Lower lobe of right lung (tissue), 2 donors: ENCODE data around the gene QPCTL. TPM values are rescaled to one million over a fixed set of nuclear protein-coding genes. Genes with fewer than 3 reads are reported as not detected.

ENCODE experiments used
- ATAC-seq, 2 donors: fragments of 200-7000 bp; cut with Tn5 transposase; one replicate each; pipeline ENCODE4 v1.9.1; 2020 to 2022; ENCODE audit warnings: mild to moderate bottlenecking in 2 of 2, moderate library complexity in 2 of 2
- DNase-seq: peaks from one replicate; pipeline ENCODE4 v3.0.0-alpha.2; 2020
- H3K27ac ChIP-seq: fragments of 200-600 bp; one replicate; pipeline ENCODE4 v1.8.0; 2022
- H3K27me3 ChIP-seq: fragments of 200-600 bp; one replicate; pipeline ENCODE4 v1.8.0; 2022; ENCODE audit warnings: low read depth
- H3K36me3 ChIP-seq: fragments of 200-600 bp; one replicate; pipeline ENCODE4 v1.8.0; 2022; ENCODE audit warnings: mild to moderate bottlenecking
- H3K4me1 ChIP-seq: fragments of 200-600 bp; one replicate; pipeline ENCODE4 v1.8.0; 2022
- H3K4me3 ChIP-seq: fragments of 200-600 bp; one replicate; pipeline ENCODE4 v1.8.0; 2022; ENCODE audit warnings: mild to moderate bottlenecking
- H3K9me3 ChIP-seq: fragments of 200-600 bp; one replicate; pipeline ENCODE4 v1.8.0; 2022
- intact Hi-C: fragments of 100-400 bp; cut with DNase I; formaldehyde crosslinking; loops from one replicate; pipeline ENCODE4 v1.11.0; 2022
- total RNA-seq: library from RNA; stranded (reverse); fragmentation: NEBNext Ultra II Directional; extraction: Animal tissue kit (Norgen Biotek cat#: 25700); gene quantifications from one replicate; pipeline ENCODE4 v1.2.1, GENCODE V29; 2021
- TF ChIP-seq, protein P1 (sequence below): fragments of 200-600 bp; IDR thresholded peaks from one replicate; pipeline ENCODE4 v1.8.0; 2022; ENCODE audit warnings: antibody characterized with exemption, mild to moderate bottlenecking
- donor health status: DM: no; HTN: yes; CAD: no; lungs with severe emphysema.

Gene QPCTL
- total RNA-seq, 1 donor from 2014 or later = 5.0 TPM

DNA sequence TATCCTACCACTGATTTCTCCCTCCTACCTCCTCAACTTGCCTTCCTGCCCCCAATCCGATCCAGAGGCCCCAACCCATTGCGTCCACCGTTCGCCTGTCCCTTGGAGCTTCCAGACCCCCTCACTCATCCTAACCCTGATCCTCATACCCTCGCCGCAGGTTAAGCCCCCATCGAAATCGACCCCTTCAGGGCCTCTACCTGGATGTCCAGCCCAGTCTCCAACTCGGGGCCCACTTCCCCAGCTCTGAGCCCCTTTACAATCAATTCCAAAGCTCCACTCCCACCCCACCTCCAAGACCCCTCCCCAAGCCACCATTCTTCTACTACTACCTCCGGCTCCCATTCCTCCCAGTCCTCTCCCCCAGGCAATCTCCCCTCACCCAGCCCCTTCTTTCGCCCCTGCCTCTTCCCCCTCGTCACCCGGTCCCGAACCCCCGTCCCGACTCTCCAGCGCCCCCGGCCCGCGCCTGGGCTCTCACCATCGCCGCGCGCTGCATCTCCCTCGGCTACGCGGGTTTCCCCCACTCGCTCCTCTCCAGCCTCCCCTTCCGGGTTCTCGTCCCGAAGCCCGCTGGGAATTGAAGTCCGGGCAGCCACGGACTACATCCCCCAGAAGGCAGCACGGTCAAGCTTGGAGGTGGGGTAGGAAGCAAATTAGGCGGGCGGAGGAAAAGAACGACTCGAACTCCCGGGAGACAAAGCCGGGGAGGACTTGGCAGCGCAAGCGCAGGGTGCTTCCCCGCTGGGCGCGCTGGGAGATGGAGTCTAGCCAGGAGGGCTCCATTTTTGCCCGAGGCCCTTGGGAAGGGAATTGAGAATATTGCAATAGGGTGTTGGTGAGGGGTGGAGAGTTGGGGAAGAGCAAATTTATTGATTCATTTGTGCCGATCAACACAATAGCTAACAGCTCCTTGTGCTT, 38.2 kb downstream of the QPCTL start, which contains the start of gene FBXO46:
Gene FBXO46 (minus strand): TSS at position 529 of the 921 bp plus-strand sequence. CDS start 17,401 bp downstream, outside the sequence.
- peak within 1 kb of the TSS; percentile 70 for H3K27ac ChIP-seq
- intact Hi-C loops = no loop called here

DNA sequence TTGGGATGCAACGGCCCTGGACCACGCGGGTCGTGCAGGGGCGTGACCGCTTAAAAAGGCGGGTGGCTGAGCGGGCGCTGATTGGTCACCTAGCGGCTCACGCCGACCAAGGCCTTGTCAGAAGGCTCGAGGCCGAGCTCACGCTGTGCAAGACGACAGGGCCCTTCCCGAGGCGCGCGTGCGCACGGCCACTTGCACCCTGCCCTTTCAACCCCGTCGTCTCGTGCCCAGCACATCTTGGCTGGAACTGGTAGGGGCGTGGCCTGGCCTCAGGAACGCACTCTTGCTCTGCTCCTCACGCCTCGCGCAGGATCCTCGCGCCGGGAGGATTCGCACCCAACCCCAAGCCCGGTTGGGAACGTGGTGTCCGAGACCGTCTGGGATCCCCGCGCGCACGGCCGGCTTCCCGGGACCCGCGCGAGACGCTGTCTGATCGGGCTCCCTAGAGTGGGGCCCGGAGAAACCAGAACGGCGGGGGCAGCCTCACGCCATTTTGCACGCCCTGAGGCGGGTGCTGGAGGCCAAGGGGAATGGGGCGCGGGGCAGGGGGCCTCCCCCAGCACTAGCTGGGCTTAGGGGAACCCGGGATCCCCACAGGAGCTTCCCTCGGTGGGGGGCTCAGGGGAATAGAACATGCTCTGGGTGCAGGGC, 40.8 kb downstream of the QPCTL start, which contains the start of gene MEIOSIN:
Gene MEIOSIN (plus strand): TSS at position 280 of the 651 bp plus-strand sequence. CDS start 1,938 bp downstream, outside the sequence.
- ATAC-seq (no peak), DNase-seq (peak; percentile 50)
- intact Hi-C loops = no loop called here
- peaks cover 18% of the 10 kb centered on the region for H3K4me1 ChIP-seq
- H3K27ac ChIP-seq = no peak within 1 kb of the TSS
- TF ChIP-seq, protein P1, sequence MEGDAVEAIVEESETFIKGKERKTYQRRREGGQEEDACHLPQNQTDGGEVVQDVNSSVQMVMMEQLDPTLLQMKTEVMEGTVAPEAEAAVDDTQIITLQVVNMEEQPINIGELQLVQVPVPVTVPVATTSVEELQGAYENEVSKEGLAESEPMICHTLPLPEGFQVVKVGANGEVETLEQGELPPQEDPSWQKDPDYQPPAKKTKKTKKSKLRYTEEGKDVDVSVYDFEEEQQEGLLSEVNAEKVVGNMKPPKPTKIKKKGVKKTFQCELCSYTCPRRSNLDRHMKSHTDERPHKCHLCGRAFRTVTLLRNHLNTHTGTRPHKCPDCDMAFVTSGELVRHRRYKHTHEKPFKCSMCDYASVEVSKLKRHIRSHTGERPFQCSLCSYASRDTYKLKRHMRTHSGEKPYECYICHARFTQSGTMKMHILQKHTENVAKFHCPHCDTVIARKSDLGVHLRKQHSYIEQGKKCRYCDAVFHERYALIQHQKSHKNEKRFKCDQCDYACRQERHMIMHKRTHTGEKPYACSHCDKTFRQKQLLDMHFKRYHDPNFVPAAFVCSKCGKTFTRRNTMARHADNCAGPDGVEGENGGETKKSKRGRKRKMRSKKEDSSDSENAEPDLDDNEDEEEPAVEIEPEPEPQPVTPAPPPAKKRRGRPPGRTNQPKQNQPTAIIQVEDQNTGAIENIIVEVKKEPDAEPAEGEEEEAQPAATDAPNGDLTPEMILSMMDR = no peak
- no peaks in the 10 kb centered on the region for H3K9me3 ChIP-seq
- H3K36me3 ChIP-seq = no peaks in the 10 kb centered on the region
- H3K27me3 ChIP-seq = no peaks in the 10 kb centered on the region
- no peak within 1 kb of the TSS for H3K4me3 ChIP-seq

More for the DNA sequence above, 38.2 kb downstream of the QPCTL start, which contains the start of gene FBXO46:
- DNase-seq = peak; percentile 97
- Histone ChIP-seq H3K4me3 (peak within 1 kb of the TSS; percentile 74), H3K36me3 (no peaks in the 10 kb centered on the region), H3K27me3 (no peaks in the 10 kb centered on the region), H3K4me1 (peaks cover 24% of the 10 kb centered on the region), H3K9me3 (no peaks in the 10 kb centered on the region)
- TF ChIP-seq, protein P1 = no peak
- ATAC-seq = peak; percentile 98 to 99

DNA sequence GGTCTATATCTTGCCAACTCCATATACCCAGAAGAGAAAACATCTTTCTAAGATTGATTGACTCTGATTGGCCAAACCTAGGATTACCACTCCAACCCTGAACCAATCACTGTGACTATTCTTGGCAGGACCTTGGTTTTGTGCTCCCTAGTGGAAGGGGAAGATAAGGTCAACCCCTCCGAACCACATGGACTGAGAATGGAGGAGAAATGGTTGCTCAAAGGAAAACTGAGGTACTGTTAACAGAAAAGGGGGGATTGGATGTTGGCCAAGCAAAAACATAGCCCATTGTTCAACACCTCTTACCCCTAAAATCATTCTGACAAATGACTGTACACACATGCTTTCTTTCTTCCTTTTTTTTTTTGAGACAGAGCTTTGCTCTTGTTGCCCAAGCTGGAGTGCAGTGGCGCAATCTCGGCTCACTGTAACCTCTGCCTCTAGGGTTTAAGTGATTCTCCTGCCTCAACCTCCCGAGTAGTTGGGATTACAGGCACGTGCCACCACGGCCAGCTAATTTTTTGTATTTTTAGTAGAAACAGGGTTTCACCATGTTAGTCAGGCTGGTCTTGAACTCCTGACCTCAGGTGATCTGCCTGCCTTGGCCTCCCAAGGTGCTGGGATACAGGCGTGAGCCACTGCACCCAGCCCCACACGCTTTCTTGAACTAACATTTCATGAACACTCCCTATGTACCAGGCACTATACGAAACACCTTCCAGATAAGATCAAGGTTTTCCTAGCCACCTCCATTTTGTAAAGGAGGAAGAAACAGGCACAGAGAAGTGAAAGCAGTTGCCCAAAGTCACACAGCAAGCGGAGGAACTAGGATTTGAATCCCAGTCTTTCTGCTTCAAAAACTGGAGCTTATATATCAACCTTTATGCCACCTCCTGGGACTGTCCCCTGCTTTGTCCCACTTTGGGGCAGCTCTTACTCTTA, 47.3 kb downstream of the QPCTL start:
- intact Hi-C loops = no loop called here
- TF ChIP-seq, protein P1 = no peak
- no peak overlapping the region for H3K4me3 ChIP-seq
- H3K27me3 ChIP-seq = no peaks in the 10 kb centered on the region
- ATAC-seq (no peak), DNase-seq (peak; percentile 69)
- no peak overlapping the region for H3K27ac ChIP-seq
- no peaks in the 10 kb centered on the region for H3K4me1 ChIP-seq
- no peaks in the 10 kb centered on the region for H3K36me3 ChIP-seq
- H3K9me3 ChIP-seq = no peaks in the 10 kb centered on the region

DNA sequence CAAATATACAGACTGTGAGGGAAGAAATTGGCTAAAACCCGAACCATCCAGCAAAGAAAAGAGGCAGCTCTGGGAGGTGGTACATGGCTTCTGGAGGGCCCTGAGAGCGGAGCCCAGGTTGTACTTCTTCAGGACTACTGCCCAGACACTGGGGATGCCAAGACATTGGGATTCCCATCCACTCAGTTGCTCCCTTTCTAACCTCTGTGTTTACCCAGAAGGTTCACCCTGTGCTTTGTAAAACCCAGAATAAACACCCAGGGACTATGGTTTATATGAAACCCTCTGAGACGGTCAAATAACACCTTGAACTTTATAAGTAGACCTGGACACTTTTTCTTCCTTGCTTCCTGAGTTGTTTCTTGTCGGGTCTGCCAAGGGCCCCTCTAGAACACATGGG, 50.5 kb downstream of the QPCTL start:
- no peaks in the 10 kb centered on the region for H3K4me1 ChIP-seq
- no peaks in the 10 kb centered on the region for H3K36me3 ChIP-seq
- no peak overlapping the region for H3K27ac ChIP-seq
- intact Hi-C loops = no loop called here
- no peak overlapping the region for H3K4me3 ChIP-seq
- no peaks in the 10 kb centered on the region for H3K27me3 ChIP-seq
- ATAC-seq (no peak), DNase-seq (no peak)
- H3K9me3 ChIP-seq = no peaks in the 10 kb centered on the region
- TF ChIP-seq, protein P1 = no peak

DNA sequence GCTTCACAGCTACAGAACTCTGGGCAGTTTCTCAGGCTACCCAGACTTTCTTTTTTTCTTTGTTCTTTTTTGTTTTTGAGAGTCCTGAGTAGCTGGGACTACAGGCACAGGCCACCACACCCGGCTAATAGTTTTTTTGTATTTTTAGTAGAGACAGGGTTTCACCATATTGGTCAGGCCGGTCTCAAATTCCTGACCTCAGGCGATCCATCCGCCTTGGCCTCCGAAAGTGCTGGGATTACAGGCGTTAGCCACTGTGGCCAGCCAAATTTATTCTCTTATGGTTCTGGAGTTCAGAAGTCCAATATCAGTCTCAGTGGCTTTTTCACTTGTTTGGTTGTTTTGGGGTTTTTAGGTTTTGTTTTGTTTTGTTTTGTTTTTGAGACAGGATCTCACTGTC, 53.1 kb downstream of the QPCTL start:
- ATAC-seq = no peak
- Histone ChIP-seq H3K27me3 (no peaks in the 10 kb centered on the region), H3K4me1 (no peaks in the 10 kb centered on the region), H3K9me3 (no peaks in the 10 kb centered on the region), H3K36me3 (no peaks in the 10 kb centered on the region), H3K27ac (no peak overlapping the region), H3K4me3 (no peak overlapping the region)
- no peak for DNase-seq
- intact Hi-C loops = no loop called here
- TF ChIP-seq, protein P1 = no peak
